Fibroblast of lung (primary cell): ENCODE measurements around the gene CACNG4.

ENCODE experiments used
- EZH2 ChIP-seq: IDR thresholded peaks from 2 replicates; pipeline ENCODE4 v1.5.1; 2012; ENCODE audit warnings: low read length, control low read depth, mild to moderate bottlenecking; ENCODE audit errors: missing control alignments
- TF ChIP-seq, protein P1 (sequence below), 2 donors: IDR thresholded peaks in 1 of 2; conservative IDR thresholded peaks in 1 of 2; 1 replicate in 1 of 2; 2 replicates in 1 of 2; pipeline ENCODE4 v1.5.1; 2011 to 2012; ENCODE audit warnings: low read length in 2 of 2, control low read depth in 1 of 2, inconsistent platforms in 1 of 2, low read depth in 1 of 2, mild to moderate bottlenecking in 1 of 2

DNA sequence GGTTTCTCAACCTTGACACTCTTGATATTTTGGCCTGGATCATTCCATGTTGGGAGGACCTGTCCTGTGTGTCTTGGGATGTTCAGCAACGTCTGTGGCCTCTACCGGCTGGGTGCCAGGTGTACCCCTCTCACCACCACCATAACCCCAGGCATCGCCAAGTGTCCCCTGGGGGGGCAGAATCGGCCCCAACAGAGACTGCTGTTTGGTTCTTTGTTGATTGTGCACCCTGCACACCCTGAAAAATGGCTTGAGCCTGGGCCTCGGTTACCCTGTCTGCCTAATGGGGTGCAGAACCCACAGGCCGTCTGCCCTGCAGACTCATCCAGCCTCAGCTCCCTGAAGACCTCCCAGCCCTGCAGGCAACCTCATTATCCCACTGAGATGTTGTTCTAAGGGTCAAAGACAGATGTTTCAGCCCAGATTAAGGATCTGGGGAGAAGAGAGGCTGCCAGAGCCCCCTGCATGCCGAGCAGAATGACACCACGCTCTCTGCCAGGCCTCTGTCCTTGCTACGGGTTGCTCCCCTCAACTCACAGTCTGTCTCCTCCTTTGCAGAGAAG, 89.0 kb downstream of the CACNG4 start:
- TF ChIP-seq, protein P1, sequence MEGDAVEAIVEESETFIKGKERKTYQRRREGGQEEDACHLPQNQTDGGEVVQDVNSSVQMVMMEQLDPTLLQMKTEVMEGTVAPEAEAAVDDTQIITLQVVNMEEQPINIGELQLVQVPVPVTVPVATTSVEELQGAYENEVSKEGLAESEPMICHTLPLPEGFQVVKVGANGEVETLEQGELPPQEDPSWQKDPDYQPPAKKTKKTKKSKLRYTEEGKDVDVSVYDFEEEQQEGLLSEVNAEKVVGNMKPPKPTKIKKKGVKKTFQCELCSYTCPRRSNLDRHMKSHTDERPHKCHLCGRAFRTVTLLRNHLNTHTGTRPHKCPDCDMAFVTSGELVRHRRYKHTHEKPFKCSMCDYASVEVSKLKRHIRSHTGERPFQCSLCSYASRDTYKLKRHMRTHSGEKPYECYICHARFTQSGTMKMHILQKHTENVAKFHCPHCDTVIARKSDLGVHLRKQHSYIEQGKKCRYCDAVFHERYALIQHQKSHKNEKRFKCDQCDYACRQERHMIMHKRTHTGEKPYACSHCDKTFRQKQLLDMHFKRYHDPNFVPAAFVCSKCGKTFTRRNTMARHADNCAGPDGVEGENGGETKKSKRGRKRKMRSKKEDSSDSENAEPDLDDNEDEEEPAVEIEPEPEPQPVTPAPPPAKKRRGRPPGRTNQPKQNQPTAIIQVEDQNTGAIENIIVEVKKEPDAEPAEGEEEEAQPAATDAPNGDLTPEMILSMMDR (conservative IDR thresholded peaks at IDR 0.05 in 1 of 2, IDR thresholded peaks at IDR 0.05 in 1 of 2; ENCODE audit: low read depth in 1 of 2, low read length in 2 of 2): no peak
- no peak for TF ChIP-seq EZH2
